ENCODE measurements around the gene GARIN5A.

GARIN5A gene

GRCh38 chr19:50486823-50487515, 10.3 kb upstream of the GARIN5A start:
- peak; percentile 43 for DNase-seq (ENCODE audit: low read depth)
- H3K4me3 ChIP-seq (replicated peaks; ENCODE audit: low read depth, low read length) = no peak overlapping the region
- peak; percentile 49 for TF ChIP-seq CTCF (IDR thresholded peaks at IDR 0.05; ENCODE audit: low read length, missing control alignments)

- no peak overlapping the region for H3K4me3 ChIP-seq (replicated peaks; ENCODE audit: low read depth, low read length)
- no peak for DNase-seq (ENCODE audit: low read depth)
- no peak for TF ChIP-seq CTCF (IDR thresholded peaks at IDR 0.05; ENCODE audit: low read length, missing control alignments)
These were observed 8.8 kb upstream of the GARIN5A start for GRCh38 chr19:50485284-50485955.

GRCh38 chr19:50482916-50483315, 6.3 kb upstream of the GARIN5A start:
- TF ChIP-seq CTCF (IDR thresholded peaks at IDR 0.05; ENCODE audit: low read length, missing control alignments) = no peak
- no peak for DNase-seq (ENCODE audit: low read depth)
- no peak overlapping the region for H3K4me3 ChIP-seq (replicated peaks; ENCODE audit: low read depth, low read length)

- no peak for TF ChIP-seq CTCF (IDR thresholded peaks at IDR 0.05; ENCODE audit: low read length, missing control alignments)
- DNase-seq (ENCODE audit: low read depth) = no peak
- H3K4me3 ChIP-seq (replicated peaks; ENCODE audit: low read depth, low read length) = no peak overlapping the region
These were observed 5.7 kb upstream of the GARIN5A start for GRCh38 chr19:50482271-50482855.

GRCh38 chr19:50481351-50482149, 4.9 kb upstream of the GARIN5A start:
- no peak overlapping the region for H3K4me3 ChIP-seq (replicated peaks; ENCODE audit: low read depth, low read length)
- no peak for DNase-seq (ENCODE audit: low read depth)
- no peak for TF ChIP-seq CTCF (IDR thresholded peaks at IDR 0.05; ENCODE audit: low read length, missing control alignments)

- DNase-seq (ENCODE audit: low read depth) = no peak
- TF ChIP-seq CTCF (IDR thresholded peaks at IDR 0.05; ENCODE audit: low read length, missing control alignments) = no peak
These were observed 3.8 kb upstream of the GARIN5A start for GRCh38 chr19:50480281-50481111.

More at GRCh38 chr19:50480281-50481111, 3.8 kb upstream of the GARIN5A start:
- H3K4me3 ChIP-seq (replicated peaks; ENCODE audit: low read depth, low read length) = no peak overlapping the region
